SK-N-SH (cell line): ENCODE data around the gene GCN1. TPM values are rescaled to one million over a fixed set of nuclear protein-coding genes. Genes with fewer than 3 reads are reported as not detected.
A peak's percentile ranks its signal among the peaks of the same experiment; 100 is the strongest.

ENCODE experiments used
- CTCF ChIA-PET: fragments of 300-600, 350-600 bp; formaldehyde crosslinking; extraction: SDS; loops from one replicate; lab custom pipeline; 2021; lab: Yijun Ruan, JAX
- POLR2A ChIA-PET: fragments of 350-600 bp; sonication (Branson Sonifier 250); formaldehyde crosslinking; extraction: SDS; loops from one replicate; lab custom pipeline; 2020; ENCODE audit warnings: antibody characterized with exemption, inconsistent platforms; lab: Yijun Ruan, JAX
- DNase-seq: peaks from one replicate; pipeline ENCODE4 v3.0.0; 2012
- H2AFZ ChIP-seq: fragments of 200-600 bp; sonication (generic); 2 replicates; pipeline ENCODE4 v1.8.1; 2016; ENCODE audit warnings: antibody characterized with exemption, mild to moderate bottlenecking, low read depth
- H3F3A ChIP-seq: fragments of 200-600 bp; sonication (generic); replicated peaks from 2 replicates; pipeline ENCODE3; 2016; ENCODE audit warnings: antibody characterized with exemption, mild to moderate bottlenecking; ENCODE audit not compliant: insufficient read depth
- H3K27ac ChIP-seq, 2 experiments: fragments of 200-500 bp in 1 of 2; fragments of 200-600 bp in 1 of 2; sonication (Bioruptor generic) in 1 of 2; sonication (generic), shearing (Covaris generic) in 1 of 2; 2 replicates each; pipeline versions ENCODE4 v1.5.1 to v1.6.1; 2014 to 2016; ENCODE audit warnings: low read depth in 2 of 2, inconsistent platforms in 1 of 2, low read length in 1 of 2, mild to moderate bottlenecking in 1 of 2, mixed read lengths in 1 of 2
- H3K27me3 ChIP-seq: fragments of 200-600 bp; sonication (generic), shearing (Covaris generic); 2 replicates; pipeline ENCODE4 v1.6.1; 2016; ENCODE audit warnings: mixed run types; ENCODE audit not compliant: insufficient read depth
- H3K36me3 ChIP-seq, 2 experiments: fragments of 200-500 bp in 1 of 2; fragments of 200-600 bp in 1 of 2; sonication (Bioruptor generic) in 1 of 2; sonication (generic) in 1 of 2; replicated peaks in 1 of 2; 2 replicates each; pipeline versions ENCODE3 to v1.5.1; 2014 to 2016; ENCODE audit warnings: low read length in 1 of 2, mild to moderate bottlenecking in 1 of 2; ENCODE audit not compliant: insufficient read depth in 2 of 2, control insufficient read depth in 1 of 2
- H3K4me1 ChIP-seq, 2 experiments: fragments of 200-500 bp in 1 of 2; fragments of 200-600 bp in 1 of 2; sonication (Bioruptor generic) in 1 of 2; sonication (generic), shearing (Covaris generic) in 1 of 2; 2 replicates each; pipeline versions ENCODE4 v1.5.1 to v1.6.1; 2014 to 2016; ENCODE audit warnings: low read depth in 1 of 2, low read length in 1 of 2, mixed run types in 1 of 2; ENCODE audit not compliant: insufficient read depth in 2 of 2, control insufficient read depth in 1 of 2
- H3K4me2 ChIP-seq: fragments of 200-600 bp; sonication (generic), shearing (Covaris generic); 2 replicates; pipeline ENCODE4 v1.6.1; 2017; ENCODE audit warnings: mixed run types
- H3K4me3 ChIP-seq, 2 experiments: fragments of 200-500 bp in 1 of 2; fragments of 200-600 bp in 1 of 2; sonication (Bioruptor generic) in 1 of 2; sonication (generic), shearing (Covaris generic) in 1 of 2; 2 replicates each; pipeline versions ENCODE4 v1.5.1 to v1.8.1; 2014 to 2016; ENCODE audit warnings: low read depth in 2 of 2, inconsistent platforms in 1 of 2, low read length in 1 of 2, mild to moderate bottlenecking in 1 of 2, mixed read lengths in 1 of 2, moderate library complexity in 1 of 2
- H3K79me2 ChIP-seq: fragments of 200-600 bp; sonication (generic); 2 replicates; pipeline ENCODE4 v1.8.1; 2017; ENCODE audit warnings: mild to moderate bottlenecking; ENCODE audit not compliant: insufficient read depth
- H3K9ac ChIP-seq: fragments of 200-600 bp; sonication (generic); 2 replicates; pipeline ENCODE4 v1.6.1; 2017; ENCODE audit warnings: mixed run types
- H3K9me2 ChIP-seq: fragments of 200-600 bp; sonication (generic); 2 replicates; pipeline ENCODE4 v1.6.1; 2017; ENCODE audit warnings: mixed run types
- H3K9me3 ChIP-seq: fragments of 200-600 bp; sonication (generic); 2 replicates; pipeline ENCODE4 v1.6.1; 2017; ENCODE audit warnings: mixed run types, mild to moderate bottlenecking, moderate library complexity
- H4K20me1 ChIP-seq: fragments of 200-600 bp; sonication (generic); 2 replicates; pipeline ENCODE4 v1.6.1; 2017; ENCODE audit warnings: mild to moderate bottlenecking, mixed run types; ENCODE audit not compliant: insufficient read depth
- ELF1 ChIP-seq: IDR thresholded peaks from 2 replicates; pipeline ENCODE4 v1.4.0; 2012
- FOXJ3 ChIP-seq: sonication (generic); formaldehyde crosslinking; IDR thresholded peaks from 2 replicates; pipeline ENCODE4 v1.5.1; 2020; ENCODE audit warnings: mild to moderate bottlenecking, missing genetic modification reagents
- FOXM1 ChIP-seq: IDR thresholded peaks from 2 replicates; pipeline ENCODE4 v1.4.0; 2012; ENCODE audit warnings: low read depth, mild to moderate bottlenecking
- GABPA ChIP-seq: IDR thresholded peaks from 2 replicates; pipeline ENCODE4 v1.4.0; 2012; ENCODE audit warnings: low read depth, mild to moderate bottlenecking
- JUND ChIP-seq: IDR thresholded peaks from 2 replicates; pipeline ENCODE4 v1.4.0; 2012
- MEF2A ChIP-seq: IDR thresholded peaks from 2 replicates; pipeline ENCODE4 v1.4.0; 2012; ENCODE audit warnings: low read depth, borderline replicate concordance
- RFX5 ChIP-seq: IDR thresholded peaks from 2 replicates; pipeline ENCODE4 v1.6.1; 2012; ENCODE audit warnings: mild to moderate bottlenecking, improper control_type of control experiment, low read length
- TAF1 ChIP-seq: IDR thresholded peaks from 2 replicates; pipeline ENCODE4 v1.6.1; 2012; ENCODE audit warnings: low read depth, mild to moderate bottlenecking, low read length, moderate library complexity, borderline replicate concordance
- WGBS: methylation state at CpG from one replicate; pipeline ENCODE4 v1.1.6; 2017; ENCODE audit warnings: low lambda C conversion rate; 5-methylcytosine and 5-hydroxymethylcytosine counted together
- polyA plus RNA-seq, 3 experiments: library from polyadenylated mRNA; depleted of rRNA; stranded (reverse); fragments of >200 nt; gene quantifications; 2 replicates each; pipeline ENCODE4 v1.2.3, GENCODE V29; 2012
- TF ChIP-seq, protein P1 (sequence below): IDR thresholded peaks from 2 replicates; pipeline ENCODE4 v1.4.0; 2012; ENCODE audit warnings: low read depth, borderline replicate concordance
- TF ChIP-seq, protein P2 (sequence below): fragments of 150-350 bp; IDR thresholded peaks from 2 replicates; pipeline ENCODE4 v1.6.1; 2017; ENCODE audit warnings: antibody characterized with exemption, low read length, low read depth, borderline replicate concordance

GCN1 gene
- polyA plus RNA-seq, 1 of the 3 experiments (the other 2 are of a cell fraction), result 54.4 TPM

DNA sequence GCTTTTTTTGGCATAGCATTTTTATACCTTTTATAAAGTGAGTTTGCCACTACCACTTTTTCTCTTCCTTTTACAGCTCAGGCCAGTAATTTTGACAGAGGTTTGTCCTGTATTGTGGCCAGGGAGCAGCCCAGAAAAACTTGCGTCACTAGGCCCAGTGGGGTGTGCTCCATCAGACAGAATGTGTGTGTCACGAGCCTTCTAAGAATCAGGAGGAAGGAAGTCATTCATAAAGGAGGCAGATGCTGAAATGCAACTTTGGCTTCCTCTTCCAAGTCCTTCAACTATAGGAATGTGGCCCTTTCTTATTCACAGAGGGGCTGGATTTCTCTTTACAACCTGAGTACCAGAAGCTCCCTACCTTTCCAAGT is 67.9 kb downstream of the GCN1 start (continued):
- TF ChIP-seq GABPA, result no peak
- no peak for TF ChIP-seq JUND
- TF ChIP-seq FOXJ3 (CRISPR knock-in tag), result no peak
- no peak for TF ChIP-seq FOXM1
- TF ChIP-seq, protein P1, sequence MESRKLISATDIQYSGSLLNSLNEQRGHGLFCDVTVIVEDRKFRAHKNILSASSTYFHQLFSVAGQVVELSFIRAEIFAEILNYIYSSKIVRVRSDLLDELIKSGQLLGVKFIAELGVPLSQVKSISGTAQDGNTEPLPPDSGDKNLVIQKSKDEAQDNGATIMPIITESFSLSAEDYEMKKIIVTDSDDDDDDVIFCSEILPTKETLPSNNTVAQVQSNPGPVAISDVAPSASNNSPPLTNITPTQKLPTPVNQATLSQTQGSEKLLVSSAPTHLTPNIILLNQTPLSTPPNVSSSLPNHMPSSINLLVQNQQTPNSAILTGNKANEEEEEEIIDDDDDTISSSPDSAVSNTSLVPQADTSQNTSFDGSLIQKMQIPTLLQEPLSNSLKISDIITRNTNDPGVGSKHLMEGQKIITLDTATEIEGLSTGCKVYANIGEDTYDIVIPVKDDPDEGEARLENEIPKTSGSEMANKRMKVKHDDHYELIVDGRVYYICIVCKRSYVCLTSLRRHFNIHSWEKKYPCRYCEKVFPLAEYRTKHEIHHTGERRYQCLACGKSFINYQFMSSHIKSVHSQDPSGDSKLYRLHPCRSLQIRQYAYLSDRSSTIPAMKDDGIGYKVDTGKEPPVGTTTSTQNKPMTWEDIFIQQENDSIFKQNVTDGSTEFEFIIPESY, result no peak
- no peak for TF ChIP-seq ELF1
- TF ChIP-seq, protein P2, sequence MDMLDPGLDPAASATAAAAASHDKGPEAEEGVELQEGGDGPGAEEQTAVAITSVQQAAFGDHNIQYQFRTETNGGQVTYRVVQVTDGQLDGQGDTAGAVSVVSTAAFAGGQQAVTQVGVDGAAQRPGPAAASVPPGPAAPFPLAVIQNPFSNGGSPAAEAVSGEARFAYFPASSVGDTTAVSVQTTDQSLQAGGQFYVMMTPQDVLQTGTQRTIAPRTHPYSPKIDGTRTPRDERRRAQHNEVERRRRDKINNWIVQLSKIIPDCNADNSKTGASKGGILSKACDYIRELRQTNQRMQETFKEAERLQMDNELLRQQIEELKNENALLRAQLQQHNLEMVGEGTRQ, result no peak
- TF ChIP-seq MEF2A, result no peak
- TF ChIP-seq TAF1, result no peak

DNA sequence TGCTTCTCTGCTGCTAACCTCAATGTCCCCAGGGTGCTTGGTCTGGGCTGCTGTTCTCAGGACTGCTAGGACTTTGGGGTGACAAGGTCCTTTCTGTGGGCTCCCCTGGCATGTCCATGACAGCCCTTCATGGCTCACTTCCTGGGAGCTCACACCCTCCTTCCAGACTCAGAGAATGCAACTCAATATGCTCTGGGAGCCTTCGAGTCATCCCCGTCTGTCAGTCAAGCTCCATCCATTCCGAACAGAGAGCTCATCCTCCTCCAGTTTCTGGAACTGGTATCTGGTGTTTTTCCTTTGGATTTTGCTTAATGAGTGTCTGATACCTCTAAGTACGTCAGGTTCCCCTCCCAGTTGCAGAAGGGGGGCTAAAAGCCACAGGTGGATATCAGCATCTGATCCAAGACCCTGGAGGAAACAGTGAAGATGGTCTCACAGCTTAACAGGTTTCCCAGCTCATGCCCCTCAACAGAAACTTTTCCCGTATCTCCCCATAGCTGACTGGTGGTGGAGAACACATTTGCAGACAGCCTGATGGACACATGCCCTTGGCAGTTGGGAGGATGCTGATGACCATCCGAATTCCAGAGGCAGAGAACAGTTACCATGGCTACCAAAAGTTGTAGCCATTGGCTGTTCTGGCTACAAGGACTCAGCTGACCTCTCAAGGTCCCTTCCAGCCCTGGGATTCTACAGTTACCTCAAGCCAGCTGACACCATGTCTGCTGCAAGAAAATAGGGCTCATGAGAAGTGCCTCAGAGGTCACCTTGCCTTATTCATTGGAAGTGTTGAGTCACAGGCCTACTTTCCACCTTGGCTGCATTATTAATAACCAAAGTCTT is 68.5 kb downstream of the GCN1 start:
- H2AFZ ChIP-seq, result no peak overlapping the region
- no peak overlapping the region for H3K9ac ChIP-seq
- H3K4me2 ChIP-seq, result no peak overlapping the region
- H3K27me3 ChIP-seq, result no peaks in the 10 kb centered on the region
- TF ChIP-seq RFX5 (no peak), ELF1 (no peak)
- TF ChIP-seq, protein P1, result no peak
- TF ChIP-seq, all 33 proteins: peak for 0
- peaks cover 19% of the 10 kb centered on the region for H3F3A ChIP-seq
- 90% methylated on average over 5 of the region's 6 CpGs for WGBS
- ChIA-PET CTCF (no interaction called here), POLR2A (interaction anchor here (0.6 to 2.3 kb wide), 2 partner anchors 17 to 75 kb away, joined by 4 to 9 read pairs; partner anchors contain the start of gene RPLP0)
- H4K20me1 ChIP-seq, result no peaks in the 10 kb centered on the region
- no peak overlapping the region for H3K4me3 ChIP-seq
- peaks cover 28 to 46% of the 10 kb centered on the region in 2 experiments for H3K36me3 ChIP-seq
- no peaks in the 10 kb centered on the region for H3K9me2 ChIP-seq
- peak overlapping the region in 1 of 2 experiments; percentile 23; a peak in 2 of 4 replicates for H3K27ac ChIP-seq
- no peak for DNase-seq
- H3K9me3 ChIP-seq, result no peaks in the 10 kb centered on the region
- H3K79me2 ChIP-seq, result no peaks in the 10 kb centered on the region
- H3K4me1 ChIP-seq, result no peaks in the 10 kb centered on the region
